GM19351 (cell line): ENCODE measurements around the gene BSND.
"Not testable (repeated sequence)": the region's sequence is repeated elsewhere in the genome, so short reads cannot be mapped to it uniquely, and the experiment has no call there.

Experiments
- ATAC-seq: cut with Tn5 transposase; IDR thresholded peaks from one replicate; pipeline ENCODE4 v1.9.1; 2021; ENCODE audit warnings: mild to moderate bottlenecking, moderate library complexity; ENCODE audit not compliant: unreplicated experiment

Gene BSND

DNA sequence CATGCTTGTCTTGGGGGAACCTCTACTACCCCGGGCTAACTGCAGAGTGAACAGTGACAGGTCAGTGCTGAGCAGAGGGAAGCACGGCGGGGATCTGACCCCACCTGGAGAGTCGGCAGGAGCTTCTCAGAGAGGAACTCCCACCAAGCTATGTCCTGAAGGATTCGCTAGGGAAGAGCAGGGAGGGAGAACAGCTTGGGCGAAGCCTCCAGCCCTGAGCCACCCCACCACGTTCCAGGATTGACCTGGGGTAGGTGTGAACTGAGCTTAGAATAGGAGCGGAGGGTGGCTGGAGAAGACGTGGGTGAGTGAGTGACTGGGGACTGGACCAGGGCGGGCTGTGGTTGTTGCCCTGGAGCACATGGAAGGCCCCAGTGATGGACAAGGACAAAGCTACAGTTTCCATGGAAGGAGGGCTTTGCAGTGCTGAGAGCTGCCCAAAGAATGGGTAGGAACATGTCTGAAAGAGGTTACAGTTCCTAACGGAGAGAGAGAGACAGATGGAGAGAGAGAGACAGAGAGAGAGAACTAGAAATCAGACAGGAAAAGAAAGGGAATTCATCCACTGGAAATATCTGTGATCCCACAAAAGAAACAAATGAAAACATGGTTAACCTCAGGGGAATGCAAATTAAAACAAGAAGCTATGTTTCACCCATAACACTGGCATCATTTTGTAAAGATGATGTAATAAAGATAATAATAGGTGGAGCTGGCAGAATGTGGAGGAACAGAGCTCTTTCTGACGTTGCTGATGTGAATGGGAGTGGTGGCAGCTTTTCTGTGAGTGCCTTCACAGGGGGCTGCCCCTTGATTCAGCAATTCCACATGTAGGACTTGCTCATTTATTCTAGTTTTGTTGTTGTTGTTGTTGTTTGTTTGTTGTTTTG is 17.2 kb downstream of the BSND start:
- no peak for ATAC-seq

GRCh38 chr1:55018395-55018794 is 19.7 kb downstream of the BSND start:
- ATAC-seq, result no peak

DNA sequence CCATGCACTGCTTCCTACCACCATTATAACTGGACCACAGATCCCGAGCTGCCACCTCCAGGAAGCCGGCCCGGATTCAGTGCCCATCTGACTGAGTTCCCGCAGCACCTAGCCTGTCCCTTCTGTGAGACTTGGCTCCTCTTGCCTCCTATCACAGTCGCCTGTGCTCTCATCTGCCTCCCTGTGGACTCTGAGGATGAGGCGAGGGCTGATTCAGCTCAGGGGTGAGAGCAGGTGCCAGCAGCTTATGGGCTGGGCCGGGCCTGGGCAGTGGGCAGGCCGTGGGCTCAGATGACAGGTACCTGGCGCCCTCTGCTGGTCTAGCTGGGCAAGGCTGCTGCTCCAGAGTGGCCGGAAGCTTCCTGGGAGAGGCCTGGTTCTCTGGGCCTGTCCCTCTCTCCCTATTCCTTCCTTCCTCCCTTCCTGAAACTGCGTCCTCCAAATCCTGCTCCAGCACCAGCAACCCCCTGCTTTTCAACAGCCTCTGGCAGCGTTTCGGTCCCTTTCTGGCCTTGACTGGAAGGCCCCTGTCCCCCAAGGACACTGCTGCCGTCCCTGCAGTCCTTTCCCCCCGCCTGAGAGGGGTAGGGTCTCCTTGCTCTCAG is 23.3 kb downstream of the BSND start:
- ATAC-seq, result peak; percentile 96

- not testable (repeated sequence) for ATAC-seq
Measured at GRCh38 chr1:55024163-55024562, 25.4 kb downstream of the BSND start.

GRCh38 chr1:55026682-55027081 is 27.9 kb downstream of the BSND start:
- not testable (repeated sequence) for ATAC-seq

DNA sequence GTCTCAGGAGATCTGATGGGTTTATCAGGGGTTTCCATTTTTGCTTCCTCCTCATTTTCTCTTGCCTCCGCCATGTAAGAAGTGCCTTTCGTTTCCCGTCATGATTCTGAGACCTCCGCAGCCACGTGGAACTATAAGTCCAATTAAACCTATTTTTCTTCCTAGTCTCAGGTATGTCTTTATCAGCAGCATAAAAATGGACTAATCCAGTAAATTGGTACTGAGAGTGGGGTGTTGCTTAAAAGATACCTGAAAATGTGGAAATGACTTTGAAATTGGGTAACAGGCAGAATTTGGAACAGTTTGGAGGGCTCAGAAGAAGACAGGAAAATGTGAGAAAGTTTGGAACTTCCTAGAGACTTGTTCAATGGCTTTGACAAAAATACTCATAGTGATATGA is 32.4 kb downstream of the BSND start:
- not testable (repeated sequence) for ATAC-seq

GRCh38 chr1:55033265-55033614 is 34.5 kb downstream of the BSND start:
- no peak for ATAC-seq

DNA sequence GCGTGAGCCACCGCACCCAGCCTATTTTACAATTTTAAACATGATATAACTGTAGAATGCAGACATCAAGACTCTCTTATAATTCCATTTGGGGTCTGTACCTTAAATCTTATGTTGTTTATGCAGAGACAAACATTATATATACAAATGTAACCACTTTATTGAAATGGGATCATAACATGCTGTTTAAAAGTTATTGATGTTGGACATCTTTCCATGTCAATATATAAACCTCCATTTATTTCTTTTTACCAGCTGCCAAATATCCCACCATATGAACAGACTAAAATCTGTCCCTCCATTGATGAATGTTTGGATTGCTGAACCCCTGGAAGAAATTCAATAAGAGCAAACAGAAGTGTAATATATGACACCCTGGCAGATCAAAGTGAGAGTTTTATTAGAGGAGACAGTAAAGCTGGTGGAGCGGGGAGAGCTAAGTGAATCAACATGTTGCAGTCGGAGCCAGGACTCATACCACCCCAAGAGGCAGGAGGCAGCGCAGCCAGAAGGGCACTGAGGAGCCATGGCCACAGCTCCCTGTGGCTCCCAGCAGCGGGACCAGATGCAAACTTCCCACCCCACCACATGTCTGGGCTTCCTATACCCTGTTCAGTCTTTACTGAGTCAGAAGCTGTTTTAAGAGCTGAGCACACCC is 35.9 kb downstream of the BSND start:
- no peak for ATAC-seq

- no peak for ATAC-seq
Measured at GRCh38 chr1:55035904-55036303, 37.2 kb downstream of the BSND start.

DNA sequence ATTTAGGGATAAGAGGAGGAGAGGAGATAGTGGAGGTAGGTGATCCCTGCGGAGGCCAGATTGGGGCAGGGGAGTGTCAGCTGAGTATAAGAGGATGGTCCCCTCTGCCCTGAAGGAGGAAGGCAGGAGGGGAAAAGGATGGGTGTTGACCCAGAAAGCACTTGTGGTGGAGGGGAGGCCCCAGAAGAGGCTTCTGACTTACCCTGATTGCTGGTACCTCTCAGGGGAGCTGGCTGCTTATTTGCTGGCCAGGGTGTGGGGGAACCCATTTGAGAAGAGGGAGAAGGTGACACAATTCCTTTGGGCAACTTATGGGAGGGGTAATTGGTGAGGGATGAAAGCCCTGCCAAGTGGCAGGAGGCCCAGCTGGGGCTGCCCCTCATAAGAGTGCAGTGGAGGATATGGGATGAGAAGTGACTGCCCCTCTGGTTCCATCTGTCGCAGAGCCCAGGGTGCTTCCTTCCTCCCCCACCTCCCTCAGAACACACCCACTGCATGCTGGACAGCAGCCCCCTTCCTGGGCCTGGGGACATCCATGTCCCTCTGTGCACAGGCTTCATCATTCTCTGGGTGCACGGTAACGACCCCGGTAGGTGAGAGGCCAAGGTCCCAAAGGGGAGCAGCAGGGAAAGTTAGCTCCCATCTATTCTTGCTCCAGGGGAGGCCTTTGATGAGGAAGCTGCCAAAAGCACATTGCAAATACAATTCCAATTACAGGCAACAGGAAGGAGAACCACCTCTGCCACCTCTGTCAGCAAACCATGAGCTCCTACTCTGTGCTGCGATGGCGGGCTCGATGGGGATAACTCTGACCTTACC is 39.2 kb downstream of the BSND start:
- ATAC-seq, result no peak

- no peak for ATAC-seq
Measured at GRCh38 chr1:55038552-55038838, 39.8 kb downstream of the BSND start.

DNA sequence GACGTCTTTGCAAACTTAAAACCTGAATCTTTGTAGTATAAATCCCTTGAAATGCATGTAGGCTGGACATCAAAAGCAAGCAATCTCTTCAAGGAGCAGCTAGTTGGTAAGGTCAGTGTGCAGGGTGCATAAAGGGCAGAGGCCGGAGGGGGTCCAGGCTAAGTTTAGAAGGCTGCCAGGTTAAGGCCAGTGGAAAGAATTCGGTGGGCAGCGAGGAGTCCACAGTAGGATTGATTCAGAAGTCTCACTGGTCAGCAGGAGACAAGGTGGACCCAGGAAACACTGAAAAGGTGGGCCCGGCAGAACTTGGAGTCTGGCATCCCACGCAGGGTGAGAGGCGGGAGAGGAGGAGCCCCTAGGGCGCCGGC is 40.2 kb downstream of the BSND start:
- no peak for ATAC-seq

- no peak for ATAC-seq
Measured at GRCh38 chr1:55039342-55040082, 40.8 kb downstream of the BSND start, which contains the start of gene PCSK9. TSS of gene PCSK9 (plus strand) at chr1:55039548. CDS start at chr1:55039838, 290 bp downstream.

DNA sequence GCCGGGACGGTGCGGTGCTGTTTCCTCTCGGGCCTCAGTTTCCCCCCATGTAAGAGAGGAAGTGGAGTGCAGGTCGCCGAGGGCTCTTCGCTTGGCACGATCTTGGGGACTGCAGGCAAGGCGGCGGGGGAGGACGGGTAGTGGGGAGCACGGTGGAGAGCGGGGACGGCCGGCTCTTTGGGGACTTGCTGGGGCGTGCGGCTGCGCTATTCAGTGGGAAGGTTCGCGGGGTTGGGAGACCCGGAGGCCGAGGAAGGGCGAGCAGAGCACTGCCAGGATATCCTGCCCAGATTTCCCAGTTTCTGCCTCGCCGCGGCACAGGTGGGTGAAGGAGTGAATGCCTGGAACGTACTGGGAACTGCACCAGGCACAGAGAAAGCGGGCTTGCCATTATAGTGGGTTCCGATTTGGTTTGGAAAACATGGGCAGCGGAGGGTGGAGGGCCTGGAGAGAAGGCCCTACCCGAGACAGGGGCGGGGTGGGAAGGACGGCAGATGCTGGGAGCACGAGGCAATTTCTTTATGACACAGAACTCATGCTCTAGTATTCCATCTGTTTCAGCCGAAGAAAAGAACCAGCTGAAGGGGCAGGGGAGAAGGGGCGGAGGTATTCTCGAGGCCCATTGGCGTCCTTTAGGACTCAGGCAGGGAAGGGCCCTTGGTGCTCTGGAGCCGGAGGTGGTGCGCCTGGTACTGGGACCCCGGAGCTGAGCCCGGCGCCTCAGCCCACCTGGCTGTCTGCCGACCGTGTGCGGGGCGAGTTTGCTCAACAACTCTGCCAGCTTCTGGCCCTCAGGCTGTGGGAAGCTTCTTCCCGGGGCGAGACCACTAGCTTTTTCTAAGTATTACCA is 41.6 kb downstream of the BSND start:
- ATAC-seq, result no peak

DNA sequence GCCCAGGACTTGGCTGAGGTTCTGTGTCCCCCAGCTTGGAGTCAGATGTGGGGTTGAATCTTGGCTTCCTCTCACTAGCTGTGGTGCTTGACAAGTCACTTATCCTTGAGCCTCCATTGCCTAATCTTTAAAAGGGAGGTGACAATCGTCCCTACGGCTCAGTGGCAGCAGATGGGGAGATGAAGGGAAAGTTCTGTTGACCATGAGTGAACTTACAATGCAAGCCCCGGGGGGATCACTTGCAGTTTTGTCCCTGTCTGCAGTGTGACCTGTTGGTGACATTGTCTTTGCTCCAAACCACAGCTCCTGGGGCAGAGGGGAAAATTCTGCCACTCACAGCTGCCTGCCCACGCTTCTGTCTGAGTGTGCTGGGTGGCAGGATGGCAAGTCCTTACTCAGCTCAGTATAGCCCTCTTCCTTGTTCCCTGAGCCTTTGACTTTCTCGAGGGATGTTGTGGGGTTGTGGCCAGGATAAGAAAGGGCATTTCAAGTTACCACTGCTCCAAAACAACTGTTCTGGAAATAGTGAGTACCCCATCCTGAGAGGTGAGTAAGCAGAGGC is 42.3 kb downstream of the BSND start:
- ATAC-seq, result no peak

- ATAC-seq, result no peak
Measured at GRCh38 chr1:55041613-55042012, 42.9 kb downstream of the BSND start.

DNA sequence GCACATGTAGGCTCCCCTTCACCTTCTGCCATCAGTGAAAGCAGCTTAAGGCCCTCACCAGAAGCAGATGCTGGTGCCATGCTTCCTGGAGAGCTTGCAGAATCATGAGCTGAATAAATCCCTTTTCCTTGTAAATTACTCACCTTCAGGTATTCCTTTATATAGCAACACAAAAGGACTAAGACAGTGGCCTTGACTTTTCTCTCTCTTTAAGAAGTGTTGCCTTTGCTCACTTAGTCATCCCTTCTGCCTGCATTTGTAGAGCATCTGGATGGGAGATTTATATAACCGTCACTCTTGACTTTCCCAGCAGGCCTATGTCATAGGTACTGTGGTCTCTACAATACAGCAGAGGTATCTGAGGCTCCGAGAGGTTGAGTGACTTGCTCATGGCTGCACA is 44.3 kb downstream of the BSND start:
- ATAC-seq, result no peak

GRCh38 chr1:55043726-55044125 is 45.0 kb downstream of the BSND start:
- ATAC-seq, result no peak

DNA sequence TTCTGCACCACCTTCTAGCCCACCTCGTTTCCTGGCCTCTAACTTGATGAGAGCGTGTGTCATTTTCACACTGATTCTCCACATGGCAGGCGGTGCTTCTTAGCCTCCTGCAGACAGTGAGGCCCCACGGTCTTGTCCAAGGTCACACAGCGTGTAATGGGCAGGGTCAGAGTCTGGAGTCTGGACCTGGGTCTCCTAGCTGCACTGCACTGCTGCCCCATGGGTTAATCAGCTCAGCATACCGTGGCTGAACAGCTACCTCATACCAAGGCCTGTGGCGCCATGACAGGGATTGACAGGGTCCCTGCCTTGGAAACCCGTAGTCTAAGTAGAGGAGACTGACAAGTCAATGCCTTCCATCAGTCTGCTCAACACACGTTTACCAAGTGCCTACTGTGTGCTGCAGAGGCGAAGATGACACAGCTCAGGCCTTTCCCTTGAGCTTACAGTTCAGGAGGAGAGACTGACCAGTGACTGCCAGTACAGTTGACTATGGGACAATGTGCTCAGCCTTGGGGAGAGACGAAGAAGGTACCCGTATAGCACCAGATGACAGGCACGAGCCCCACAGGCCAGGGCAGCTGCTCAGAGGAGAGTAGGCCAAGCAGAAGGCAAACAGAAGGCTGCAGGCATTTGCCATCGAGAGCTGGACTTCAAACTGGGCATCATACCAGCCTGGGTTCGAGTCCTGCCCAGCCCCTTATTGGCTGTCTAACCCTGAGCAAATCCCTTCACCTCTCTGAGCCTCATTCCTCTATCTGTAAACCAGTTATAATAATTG is 46.1 kb downstream of the BSND start:
- ATAC-seq, result no peak
